ENCODE data around the gene ZNF560. TPM values are rescaled to one million over a fixed set of nuclear protein-coding genes. Genes with fewer than 3 reads are reported as not detected.
A peak's percentile ranks its signal among the peaks of the same experiment; 100 is the strongest.

The ZNF560 gene
- total and polyA plus RNA-seq, 2 of the 13 experiments (the other 11 are each of a cell fraction or from before 2014, with no cell fraction given), result not detected

DNA sequence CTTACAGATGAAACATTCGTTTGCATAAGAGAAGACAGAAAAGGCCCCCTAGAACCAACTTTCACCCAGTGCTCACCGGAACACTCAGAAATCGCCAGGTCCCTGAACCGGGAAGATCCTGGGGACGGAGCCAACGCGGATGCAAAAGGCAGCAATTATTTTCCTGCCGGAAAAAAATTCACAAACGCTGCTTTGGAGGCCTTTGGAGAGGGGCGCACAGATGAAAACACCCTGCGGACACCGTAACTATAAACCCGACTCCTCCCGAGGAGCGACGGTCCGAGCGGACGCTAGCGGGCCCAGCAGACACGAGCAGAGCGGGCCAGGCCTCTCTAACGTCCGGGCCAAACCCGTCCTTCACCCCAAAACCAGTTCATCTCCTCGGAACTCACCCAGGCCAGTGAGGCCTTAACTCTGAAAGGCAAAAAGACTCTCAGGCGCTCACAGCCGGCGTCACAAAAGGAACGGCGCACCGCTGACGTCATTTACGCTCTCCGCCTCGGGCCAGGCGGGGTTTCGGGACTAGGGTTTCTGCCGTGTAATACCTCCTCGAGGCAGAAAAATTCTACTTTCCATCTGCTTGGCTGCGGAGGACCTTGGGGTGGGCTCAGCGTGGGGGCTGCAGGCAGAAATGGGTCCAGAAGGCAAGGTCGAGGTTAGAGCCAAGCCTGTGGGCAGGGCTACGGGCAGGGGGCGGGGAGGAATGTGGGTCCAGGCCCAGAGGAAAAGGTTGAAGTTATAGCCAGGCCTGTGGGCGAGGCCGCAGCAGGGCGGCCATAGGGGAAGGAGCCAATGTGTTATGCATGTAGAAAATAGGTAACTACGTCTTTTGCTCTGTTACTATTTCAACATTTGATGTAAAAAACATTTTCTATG is 40.0 kb upstream of the ZNF560 start, which contains the start of gene ZNF426 (continued):
- no peak for TF ChIP-seq ZNF546 (CRISPR knock-in tag; conservative IDR thresholded peaks at IDR 0.05)
- TF ChIP-seq, protein P1, sequence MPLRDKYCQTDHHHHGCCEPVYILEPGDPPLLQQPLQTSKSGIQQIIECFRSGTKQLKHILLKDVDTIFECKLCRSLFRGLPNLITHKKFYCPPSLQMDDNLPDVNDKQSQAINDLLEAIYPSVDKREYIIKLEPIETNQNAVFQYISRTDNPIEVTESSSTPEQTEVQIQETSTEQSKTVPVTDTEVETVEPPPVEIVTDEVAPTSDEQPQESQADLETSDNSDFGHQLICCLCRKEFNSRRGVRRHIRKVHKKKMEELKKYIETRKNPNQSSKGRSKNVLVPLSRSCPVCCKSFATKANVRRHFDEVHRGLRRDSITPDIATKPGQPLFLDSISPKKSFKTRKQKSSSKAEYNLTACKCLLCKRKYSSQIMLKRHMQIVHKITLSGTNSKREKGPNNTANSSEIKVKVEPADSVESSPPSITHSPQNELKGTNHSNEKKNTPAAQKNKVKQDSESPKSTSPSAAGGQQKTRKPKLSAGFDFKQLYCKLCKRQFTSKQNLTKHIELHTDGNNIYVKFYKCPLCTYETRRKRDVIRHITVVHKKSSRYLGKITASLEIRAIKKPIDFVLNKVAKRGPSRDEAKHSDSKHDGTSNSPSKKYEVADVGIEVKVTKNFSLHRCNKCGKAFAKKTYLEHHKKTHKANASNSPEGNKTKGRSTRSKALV (CRISPR knock-in tag; IDR thresholded peaks at IDR 0.05), result peak; percentile 77
- TF ChIP-seq PHF20 (CRISPR knock-in tag; IDR thresholded peaks at IDR 0.05), result peak; percentile 95
- 0 out of 2 replicates have a peak, but pooled peaks have one; percentile 76 for TF ChIP-seq MTF2 (CRISPR knock-in tag; IDR thresholded peaks at IDR 0.05; ENCODE audit: borderline replicate concordance)
- TF ChIP-seq GPN1 (CRISPR knock-in tag; IDR thresholded peaks at IDR 0.05; ENCODE audit: borderline replicate concordance), result no peak
- no peak for TF ChIP-seq PRMT3 (CRISPR knock-in tag; IDR thresholded peaks at IDR 0.05; ENCODE audit: borderline replicate concordance, low read depth)
- TF ChIP-seq ZNF292 (CRISPR knock-in tag; IDR thresholded peaks at IDR 0.05; ENCODE audit: borderline replicate concordance, low read depth), result no peak
- no peak for TF ChIP-seq ZNF749 (CRISPR knock-in tag; IDR thresholded peaks at IDR 0.05; ENCODE audit: borderline replicate concordance)
- no peak for TF ChIP-seq MAFF (IDR thresholded peaks at IDR 0.05; ENCODE audit: low read depth, low read length)
- peak; percentile 58; the same call in 1 of the 2 replicates for TF ChIP-seq ZC3H13 (CRISPR knock-in tag; IDR thresholded peaks at IDR 0.05)
- no peak for TF ChIP-seq SCMH1 (CRISPR knock-in tag; IDR thresholded peaks at IDR 0.05; ENCODE audit: borderline replicate concordance)
- TF ChIP-seq, protein P2, sequence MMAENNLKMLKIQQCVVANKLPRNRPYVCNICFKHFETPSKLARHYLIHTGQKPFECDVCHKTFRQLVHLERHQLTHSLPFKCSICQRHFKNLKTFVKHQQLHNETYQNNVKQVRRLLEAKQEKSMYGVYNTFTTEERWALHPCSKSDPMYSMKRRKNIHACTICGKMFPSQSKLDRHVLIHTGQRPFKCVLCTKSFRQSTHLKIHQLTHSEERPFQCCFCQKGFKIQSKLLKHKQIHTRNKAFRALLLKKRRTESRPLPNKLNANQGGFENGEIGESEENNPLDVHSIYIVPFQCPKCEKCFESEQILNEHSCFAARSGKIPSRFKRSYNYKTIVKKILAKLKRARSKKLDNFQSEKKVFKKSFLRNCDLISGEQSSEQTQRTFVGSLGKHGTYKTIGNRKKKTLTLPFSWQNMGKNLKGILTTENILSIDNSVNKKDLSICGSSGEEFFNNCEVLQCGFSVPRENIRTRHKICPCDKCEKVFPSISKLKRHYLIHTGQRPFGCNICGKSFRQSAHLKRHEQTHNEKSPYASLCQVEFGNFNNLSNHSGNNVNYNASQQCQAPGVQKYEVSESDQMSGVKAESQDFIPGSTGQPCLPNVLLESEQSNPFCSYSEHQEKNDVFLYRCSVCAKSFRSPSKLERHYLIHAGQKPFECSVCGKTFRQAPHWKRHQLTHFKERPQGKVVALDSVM (CRISPR knock-in tag; IDR thresholded peaks at IDR 0.05), result peak; percentile 43; the same call in 1 of the 2 replicates
- TF ChIP-seq ZNF703 (CRISPR knock-in tag; IDR thresholded peaks at IDR 0.05; ENCODE audit: borderline replicate concordance), result 0 out of 2 replicates have a peak, but pooled peaks have one; percentile 23
- peak; percentile 33; the same call in 1 of the 2 replicates for TF ChIP-seq ZNF768 (CRISPR knock-in tag; IDR thresholded peaks at IDR 0.05)
- no peak for TF ChIP-seq MZF1 (CRISPR knock-in tag; IDR thresholded peaks at IDR 0.05; ENCODE audit: borderline replicate concordance)
- no peak for TF ChIP-seq ZNF101 (CRISPR knock-in tag; IDR thresholded peaks at IDR 0.05; ENCODE audit: borderline replicate concordance, low read depth)
- peak; percentile 65 for TF ChIP-seq ERF (CRISPR knock-in tag; IDR thresholded peaks at IDR 0.05)
- peak; percentile 99 for TF ChIP-seq ZFX (CRISPR knock-in tag; IDR thresholded peaks at IDR 0.05; ENCODE audit: low read depth)
- TF ChIP-seq NAIF1 (CRISPR knock-in tag; IDR thresholded peaks at IDR 0.05; ENCODE audit: borderline replicate concordance), result no peak
- TF ChIP-seq PPARG (CRISPR knock-in tag; conservative IDR thresholded peaks at IDR 0.05), result peak; percentile 14; the same call in 1 of the 2 replicates
